SIG-M5 treated with dmso at 0.1 percent for 504 hours (cell line): ENCODE results near the gene SELENOF.

Experiments used
- DNase-seq: peaks from one replicate; lab custom pipeline; 2025; ENCODE audit not compliant: unreplicated experiment; lab: John Stamatoyannopoulos, UW

SELENOF gene

GRCh38 chr1:86913896-86914600, at the start of gene SELENOF:
SELENOF (minus strand) TSS chr1:86914126; CDS start chr1:86914111, 15 bp downstream.
- peak; percentile 99 for DNase-seq

- DNase-seq: no peak
These were observed 46.6 kb upstream of the SELENOF start for GRCh38 chr1:86960548-86960947.

GRCh38 chr1:86957221-86957620, 43.3 kb upstream of the SELENOF start:
- no peak for DNase-seq

- no peak for DNase-seq
These were observed 42.3 kb upstream of the SELENOF start for GRCh38 chr1:86956221-86956620.

- no peak for DNase-seq
These were observed 41.8 kb upstream of the SELENOF start for GRCh38 chr1:86955678-86956077.

GRCh38 chr1:86953167-86953566, 39.2 kb upstream of the SELENOF start:
- no peak for DNase-seq

- DNase-seq: no peak
These were observed 37.5 kb upstream of the SELENOF start for GRCh38 chr1:86951430-86951829.

- no peak for DNase-seq
These were observed 36.9 kb upstream of the SELENOF start for GRCh38 chr1:86950712-86951419.

- DNase-seq: no peak
These were observed 34.3 kb upstream of the SELENOF start for GRCh38 chr1:86948212-86948611.

- DNase-seq: no peak
These were observed 28.8 kb upstream of the SELENOF start for GRCh38 chr1:86942743-86943142.

- DNase-seq: no peak
These were observed 28.1 kb upstream of the SELENOF start for GRCh38 chr1:86942042-86942441.

- no peak for DNase-seq
These were observed 26.7 kb upstream of the SELENOF start for GRCh38 chr1:86940599-86940998.

- DNase-seq: no peak
These were observed 25.5 kb upstream of the SELENOF start for GRCh38 chr1:86939406-86939805.

- no peak for DNase-seq
These were observed 24.9 kb upstream of the SELENOF start for GRCh38 chr1:86938855-86939254.

GRCh38 chr1:86938450-86938849, 24.5 kb upstream of the SELENOF start:
- DNase-seq: no peak

GRCh38 chr1:86933562-86934377, 19.8 kb upstream of the SELENOF start:
- no peak for DNase-seq

- DNase-seq: no peak
These were observed 19.1 kb upstream of the SELENOF start for GRCh38 chr1:86933051-86933450.

- DNase-seq: no peak
These were observed 14.9 kb upstream of the SELENOF start for GRCh38 chr1:86928819-86929218.

GRCh38 chr1:86926883-86927282, 13.0 kb upstream of the SELENOF start:
- no peak for DNase-seq

GRCh38 chr1:86925742-86926141, 11.8 kb upstream of the SELENOF start:
- DNase-seq: no peak

- no peak for DNase-seq
These were observed 10.5 kb upstream of the SELENOF start for GRCh38 chr1:86924324-86924960.
